Chondrocyte (in vitro differentiated cells): ENCODE results near the gene PCMTD2. TPM values are rescaled to one million over a fixed set of nuclear protein-coding genes. Genes with fewer than 3 reads are reported as not detected.

ENCODE experiments used
- DNase-seq: peaks from one replicate; pipeline ENCODE4 v3.0.0; 2021; ENCODE audit warnings: mixed read lengths, low spot score
- H3K27ac Mint-ChIP-seq: one replicate; pipeline ENCODE4 v1.8.0; 2021; ENCODE audit warnings: mild to moderate bottlenecking, moderate library complexity, mixed read lengths; ENCODE audit not compliant: unreplicated experiment
- H3K27me3 Mint-ChIP-seq: 2 replicates; pipeline ENCODE4 v1.8.0; 2021; ENCODE audit warnings: low read depth, mixed read lengths
- H3K36me3 Mint-ChIP-seq: 2 replicates; pipeline ENCODE4 v1.8.0; 2021; ENCODE audit warnings: low read depth, mixed read lengths
- H3K4me1 Mint-ChIP-seq: 2 replicates; pipeline ENCODE4 v1.8.0; 2021; ENCODE audit warnings: low read depth, mild to moderate bottlenecking, mixed read lengths
- H3K4me3 Mint-ChIP-seq: one replicate; pipeline ENCODE4 v1.8.0; 2021; ENCODE audit warnings: mild to moderate bottlenecking, moderate library complexity, mixed read lengths; ENCODE audit not compliant: unreplicated experiment
- H3K9me3 Mint-ChIP-seq: 2 replicates; pipeline ENCODE4 v1.8.0; 2021; ENCODE audit warnings: low read depth, mixed read lengths
- CTCF ChIP-seq: fragments of 200-600 bp; sonication (generic); IDR thresholded peaks from 2 replicates; pipeline ENCODE4 v1.5.0; 2021; ENCODE audit warnings: antibody characterized with exemption, mild to moderate bottlenecking, moderate library complexity
- total RNA-seq: library from RNA; stranded (reverse); gene quantifications from 3 replicates; pipeline ENCODE4 v1.2.1, GENCODE V29; 2021

The PCMTD2 gene
- total RNA-seq, 1 donor from 2014 or later, result 38.1 TPM

- Mint-ChIP-seq H3K4me3 (no peak overlapping the region), H3K9me3 (no peaks in the 10 kb centered on the region), H3K27ac (no peak overlapping the region), H3K27me3 (peaks cover 20% of the 10 kb centered on the region), H3K4me1 (peaks cover 21% of the 10 kb centered on the region), H3K36me3 (no peaks in the 10 kb centered on the region)
- DNase-seq, result no peak
- no peak for TF ChIP-seq CTCF
Measured at GRCh38 chr20:64253443-64253842, 2.1 kb upstream of the PCMTD2 start.

- H3K27ac Mint-ChIP-seq, result no peak overlapping the region
- no peak for DNase-seq
- no peak for TF ChIP-seq CTCF
- peaks cover 17% of the 10 kb centered on the region for H3K27me3 Mint-ChIP-seq
- peaks cover 27% of the 10 kb centered on the region for H3K4me1 Mint-ChIP-seq
- no peak overlapping the region for H3K4me3 Mint-ChIP-seq
- no peaks in the 10 kb centered on the region for H3K9me3 Mint-ChIP-seq
- no peaks in the 10 kb centered on the region for H3K36me3 Mint-ChIP-seq
Measured at GRCh38 chr20:64254156-64254555, 1.4 kb upstream of the PCMTD2 start.

- Mint-ChIP-seq H3K27me3 (peaks cover 16% of the 10 kb centered on the region), H3K4me3 (peak overlapping the region; percentile 36), H3K27ac (no peak overlapping the region), H3K9me3 (no peaks in the 10 kb centered on the region), H3K4me1 (peaks cover 27% of the 10 kb centered on the region), H3K36me3 (no peaks in the 10 kb centered on the region)
- TF ChIP-seq CTCF, result no peak
- DNase-seq, result no peak
Measured at GRCh38 chr20:64254571-64255360, 782 bp upstream of the PCMTD2 start.

- TF ChIP-seq CTCF, result no peak
- Mint-ChIP-seq H3K4me3 (peak overlapping the region; percentile 95), H3K27ac (peak overlapping the region; percentile 96), H3K4me1 (peaks cover 39% of the 10 kb centered on the region), H3K36me3 (no peaks in the 10 kb centered on the region), H3K27me3 (peaks cover 5% of the 10 kb centered on the region), H3K9me3 (no peaks in the 10 kb centered on the region)
- DNase-seq, result no peak
Measured at GRCh38 chr20:64256282-64256935, 861 bp downstream of the PCMTD2 start.

GRCh38 chr20:64257107-64257757 lies 1.7 kb downstream of the PCMTD2 start:
- Mint-ChIP-seq H3K27me3 (peaks cover 5% of the 10 kb centered on the region), H3K4me1 (peaks cover 43% of the 10 kb centered on the region), H3K9me3 (no peaks in the 10 kb centered on the region), H3K27ac (no peak overlapping the region), H3K36me3 (no peaks in the 10 kb centered on the region), H3K4me3 (peak overlapping the region; percentile 95)
- no peak for DNase-seq
- TF ChIP-seq CTCF, result no peak
